ENCODE measurements around the gene KLK8.
"Not testable (repeated sequence)": the region's sequence is repeated elsewhere in the genome, so short reads cannot be mapped to it uniquely, and the experiment has no call there.

The KLK8 gene

GRCh38 chr19:51018745-51019543 lies 17.5 kb upstream of the KLK8 start:
- DNase-seq (ENCODE audit: low read depth in 2 of 2) = no peak

- peak; percentile 42 to 75 for DNase-seq (ENCODE audit: low read depth in 2 of 2)
Measured at GRCh38 chr19:51016798-51017683, 15.6 kb upstream of the KLK8 start.

GRCh38 chr19:51015691-51016267 lies 14.4 kb upstream of the KLK8 start:
- no peak for DNase-seq (ENCODE audit: low read depth in 2 of 2)

GRCh38 chr19:51014242-51014641 lies 12.8 kb upstream of the KLK8 start:
- no peak for DNase-seq (ENCODE audit: low read depth in 2 of 2)

GRCh38 chr19:51012661-51013190 lies 11.3 kb upstream of the KLK8 start:
- DNase-seq (ENCODE audit: low read depth in 2 of 2) = no peak

GRCh38 chr19:51010066-51010795 lies 8.8 kb upstream of the KLK8 start:
- DNase-seq (ENCODE audit: low read depth in 2 of 2) = no peak

- no peak for DNase-seq (ENCODE audit: low read depth in 2 of 2)
Measured at GRCh38 chr19:51009061-51009891, 7.9 kb upstream of the KLK8 start.

- DNase-seq (ENCODE audit: low read depth in 2 of 2) = no peak
Measured at GRCh38 chr19:51007488-51007887, 6.1 kb upstream of the KLK8 start.

GRCh38 chr19:51006406-51006805 lies 5.0 kb upstream of the KLK8 start:
- no peak for DNase-seq (ENCODE audit: low read depth in 2 of 2)

- no peak for DNase-seq (ENCODE audit: low read depth in 2 of 2)
Measured at GRCh38 chr19:51005248-51005647, 3.8 kb upstream of the KLK8 start.

GRCh38 chr19:51003316-51003715 lies 1.9 kb upstream of the KLK8 start:
- DNase-seq (ENCODE audit: low read depth in 2 of 2) = no peak

GRCh38 chr19:51002542-51003311 lies 1.3 kb upstream of the KLK8 start:
- peak; percentile 6 to 17 for DNase-seq (ENCODE audit: low read depth in 2 of 2)

GRCh38 chr19:51002089-51002532 lies 707 bp upstream of the KLK8 start:
- no peak for DNase-seq (ENCODE audit: low read depth in 2 of 2)

GRCh38 chr19:51000981-51001380 lies 423 bp downstream of the KLK8 start:
- no peak for DNase-seq (ENCODE audit: low read depth in 2 of 2)

GRCh38 chr19:51000426-51000825 lies 978 bp downstream of the KLK8 start:
- no peak for DNase-seq (ENCODE audit: low read depth in 2 of 2)

GRCh38 chr19:50998686-50999085 lies 2.7 kb downstream of the KLK8 start:
- DNase-seq (ENCODE audit: low read depth in 2 of 2) = no peak

GRCh38 chr19:50998061-50998460 lies 3.3 kb downstream of the KLK8 start:
- DNase-seq (ENCODE audit: low read depth in 2 of 2) = no peak

- DNase-seq (ENCODE audit: low read depth in 2 of 2) = no peak
Measured at GRCh38 chr19:50994129-50994528, 7.3 kb downstream of the KLK8 start.

- no peak for DNase-seq (ENCODE audit: low read depth in 2 of 2)
Measured at GRCh38 chr19:50992666-50993035, 8.8 kb downstream of the KLK8 start.

- not testable (repeated sequence) for DNase-seq (ENCODE audit: low read depth in 2 of 2)
Measured at GRCh38 chr19:50984416-50984815, 17.0 kb downstream of the KLK8 start.
